H9 (cell line): ENCODE measurements around the gene NUCB2. TPM values are rescaled to one million over a fixed set of nuclear protein-coding genes. Genes with fewer than 3 reads are reported as not detected.

Source experiments
- DNase-seq: peaks from one replicate; pipeline ENCODE4 v3.0.0-alpha.2; 2017
- H2AFZ ChIP-seq: one replicate; pipeline ENCODE4 v1.6.1; 2013; ENCODE audit warnings: mild to moderate bottlenecking, low read length, control low read depth, moderate library complexity
- H2AK5ac ChIP-seq: 2 replicates; pipeline ENCODE4 v1.6.1; 2013; ENCODE audit warnings: low read length, control low read depth, mixed read lengths; ENCODE audit not compliant: insufficient read length
- H2BK120ac ChIP-seq: one replicate; pipeline ENCODE4 v1.6.1; 2013; ENCODE audit warnings: low read depth, mild to moderate bottlenecking, low read length, control low read depth, inconsistent platforms; ENCODE audit not compliant: poor library complexity, severe bottlenecking
- H2BK12ac ChIP-seq: 2 replicates; pipeline ENCODE4 v1.6.1; 2013; ENCODE audit warnings: low read length, control low read depth, mixed read lengths, low read depth; ENCODE audit not compliant: insufficient read length
- H2BK15ac ChIP-seq: 2 replicates; pipeline ENCODE4 v1.6.1; 2013; ENCODE audit warnings: low read depth, low read length, control low read depth
- H2BK20ac ChIP-seq: one replicate; pipeline ENCODE4 v1.6.1; 2013; ENCODE audit warnings: low read depth, mild to moderate bottlenecking, low read length, control low read depth, inconsistent platforms; ENCODE audit not compliant: poor library complexity, severe bottlenecking
- H2BK5ac ChIP-seq: 2 replicates; pipeline ENCODE4 v1.6.1; 2013; ENCODE audit warnings: low read length, control low read depth, mixed read lengths; ENCODE audit not compliant: insufficient read length
- H3K14ac ChIP-seq: 2 replicates; pipeline ENCODE4 v1.6.1; 2013; ENCODE audit warnings: low read length, control low read depth; ENCODE audit not compliant: insufficient read depth
- H3K18ac ChIP-seq: 2 replicates; pipeline ENCODE4 v1.6.1; 2013; ENCODE audit warnings: low read depth, mild to moderate bottlenecking, mixed read lengths, low read length, control low read depth; ENCODE audit not compliant: insufficient read length
- H3K23ac ChIP-seq: 2 replicates; pipeline ENCODE4 v1.6.1; 2013; ENCODE audit warnings: low read length, control low read depth, mixed read lengths, low read depth; ENCODE audit not compliant: insufficient read length
- H3K23me2 ChIP-seq: 2 replicates; pipeline ENCODE4 v1.6.1; 2013; ENCODE audit warnings: low read depth, mild to moderate bottlenecking, mixed read lengths, low read length, control low read depth; ENCODE audit not compliant: insufficient read length, poor library complexity, severe bottlenecking
- H3K27ac ChIP-seq: 2 replicates; pipeline ENCODE4 v1.5.1; 2013; ENCODE audit warnings: low read length, control low read depth, mixed read lengths, low read depth; ENCODE audit not compliant: insufficient read length
- H3K27me3 ChIP-seq: 2 replicates; pipeline ENCODE4 v1.6.1; 2013; ENCODE audit warnings: low read length, control low read depth, inconsistent platforms; ENCODE audit not compliant: insufficient read depth
- H3K4ac ChIP-seq: 2 replicates; pipeline ENCODE4 v1.6.1; 2013; ENCODE audit warnings: low read depth, mild to moderate bottlenecking, control low read depth, inconsistent platforms, low read length, moderate library complexity
- H3K4me1 ChIP-seq: 2 replicates; pipeline ENCODE4 v1.6.1; 2013; ENCODE audit warnings: low read length, control low read depth, inconsistent platforms; ENCODE audit not compliant: insufficient read depth
- H3K4me2 ChIP-seq: 2 replicates; pipeline ENCODE4 v1.6.1; 2013; ENCODE audit warnings: low read length, control low read depth, mixed read lengths; ENCODE audit not compliant: insufficient read length, insufficient read depth
- H3K56ac ChIP-seq: 2 replicates; pipeline ENCODE4 v1.6.1; 2013; ENCODE audit warnings: low read depth, mild to moderate bottlenecking, mixed read lengths, low read length, control low read depth; ENCODE audit not compliant: insufficient read length
- H3K79me1 ChIP-seq: 2 replicates; pipeline ENCODE4 v1.6.1; 2013; ENCODE audit warnings: low read depth, mild to moderate bottlenecking, moderate library complexity, low read length, control low read depth, inconsistent platforms; ENCODE audit not compliant: insufficient read depth, poor library complexity, severe bottlenecking
- H3K79me2 ChIP-seq: 2 replicates; pipeline ENCODE4 v1.6.1; 2013; ENCODE audit warnings: low read length, control low read depth, inconsistent platforms; ENCODE audit not compliant: insufficient read depth
- H3K9ac ChIP-seq: 2 replicates; pipeline ENCODE4 v1.6.1; 2013; ENCODE audit warnings: low read length, control low read depth, mixed read lengths; ENCODE audit not compliant: insufficient read length; ENCODE audit errors: extremely low read depth
- H3K9me3 ChIP-seq: one replicate; pipeline ENCODE4 v1.6.1; 2013; ENCODE audit warnings: low read depth, low read length, inconsistent platforms; ENCODE audit not compliant: control insufficient read depth
- H3T11ph ChIP-seq: one replicate; pipeline ENCODE4 v1.6.1; 2013; ENCODE audit warnings: mild to moderate bottlenecking, low read length, control low read depth, inconsistent platforms
- H4K20me1 ChIP-seq: one replicate; pipeline ENCODE4 v1.6.1; 2013; ENCODE audit not compliant: control insufficient read depth, insufficient read length, insufficient read depth
- H4K5ac ChIP-seq: 2 replicates; pipeline ENCODE4 v1.6.1; 2013; ENCODE audit warnings: low read depth, mild to moderate bottlenecking, mixed read lengths, low read length, control low read depth; ENCODE audit not compliant: insufficient read length
- H4K8ac ChIP-seq: replicated peaks from 2 replicates; pipeline ENCODE4 v1.6.1; 2013; ENCODE audit warnings: low read length, control low read depth, mixed read lengths, low read depth; ENCODE audit not compliant: insufficient read length
- H4K91ac ChIP-seq: 2 replicates; pipeline ENCODE4 v1.6.1; 2013; ENCODE audit warnings: low read depth, mild to moderate bottlenecking, moderate library complexity, mixed read lengths, low read length, control low read depth; ENCODE audit not compliant: insufficient read length
- H3K27ac Mint-ChIP-seq, 3 experiments: 2 replicates in 2 of 3; 3 replicates in 1 of 3; pipeline ENCODE4 v1.8.0; 2020 to 2021; ENCODE audit warnings: mixed read lengths in 3 of 3, mild to moderate bottlenecking in 1 of 3, moderate library complexity in 1 of 3
- H3K27me3 Mint-ChIP-seq: 2 replicates; pipeline ENCODE4 v1.8.0; 2021; ENCODE audit warnings: low read depth, mild to moderate bottlenecking, moderate library complexity, mixed read lengths
- H3K36me3 Mint-ChIP-seq, 3 experiments: 2 replicates in 2 of 3; 3 replicates in 1 of 3; pipeline ENCODE4 v1.8.0; 2020 to 2021; ENCODE audit warnings: low read depth in 3 of 3, mixed read lengths in 3 of 3; ENCODE audit not compliant: insufficient read depth in 1 of 3
- H3K4me1 Mint-ChIP-seq, 2 experiments: 2 replicates each; pipeline ENCODE4 v1.8.0; 2020; ENCODE audit warnings: mixed read lengths in 2 of 2
- H3K4me3 Mint-ChIP-seq, 2 experiments: 2 replicates in 1 of 2; 3 replicates in 1 of 2; pipeline ENCODE4 v1.8.0; 2020 to 2021; ENCODE audit warnings: mild to moderate bottlenecking in 2 of 2, mixed read lengths in 2 of 2, moderate library complexity in 1 of 2
- H3K9me3 Mint-ChIP-seq, 2 experiments: 2 replicates in 1 of 2; 3 replicates in 1 of 2; pipeline ENCODE4 v1.8.0; 2020; ENCODE audit warnings: mild to moderate bottlenecking in 2 of 2, mixed read lengths in 2 of 2, moderate library complexity in 1 of 2
- WGBS: extraction: QIAGEN DNeasy Blood & Tissue Kit; methylation state at CpG from one replicate; pipeline ENCODE4 v1.1.7; 2013; ENCODE audit warnings: missing lambda C conversion rate, low lambda C conversion rate, mixed read lengths; ENCODE audit not compliant: insufficient read length; ENCODE audit errors: extremely low coverage; 5-methylcytosine and 5-hydroxymethylcytosine counted together
- total RNA-seq: library from RNA; stranded (reverse); gene quantifications from 2 replicates; pipeline ENCODE4 v1.2.1, GENCODE V29; 2021
- TF ChIP-seq, protein P1 (sequence below): fragments of 200-600 bp; sonication (generic); conservative IDR thresholded peaks from 3 replicates; pipeline ENCODE4 v1.8.0; 2021; ENCODE audit warnings: antibody characterized with exemption, mild to moderate bottlenecking

The NUCB2 gene
- total RNA-seq, 1 experiment from 2014 or later: 29.1 TPM

DNA sequence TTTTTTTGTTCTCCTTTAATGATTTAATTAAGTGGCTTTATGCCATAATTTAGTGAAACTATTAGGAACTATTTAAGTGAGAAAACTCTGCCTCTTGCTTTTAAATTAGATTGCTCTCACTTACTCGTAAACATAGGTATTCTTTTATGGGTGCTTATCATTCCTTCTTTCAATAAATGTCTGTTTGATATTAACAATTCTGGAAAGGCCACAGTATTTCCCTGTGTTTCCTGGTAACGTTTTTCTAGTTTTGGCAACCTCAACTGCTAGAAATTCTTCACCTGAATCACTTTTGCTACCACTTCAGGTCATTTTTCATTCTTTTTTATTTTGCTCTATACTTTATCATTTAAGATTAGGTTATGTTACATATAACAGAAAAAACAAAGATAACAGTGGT lies 55.1 kb downstream of the NUCB2 start:
- Histone ChIP-seq H2AFZ (no peak overlapping the region), H3K27ac (no peak overlapping the region), H3K4me1 (no peaks in the 10 kb centered on the region), H4K8ac (no peak overlapping the region), H2BK120ac (no peak overlapping the region), H3K79me1 (no peaks in the 10 kb centered on the region), H3K9ac (no peak overlapping the region), H3K23ac (no peak overlapping the region), H3K4me2 (no peak overlapping the region), H4K91ac (no peak overlapping the region), H3T11ph (no peak overlapping the region), H3K27me3 (no peaks in the 10 kb centered on the region), H3K56ac (no peak overlapping the region), H2BK12ac (no peak overlapping the region), H3K9me3 (no peaks in the 10 kb centered on the region), H2BK20ac (no peak overlapping the region), H3K23me2 (no peaks in the 10 kb centered on the region), H3K79me2 (no peaks in the 10 kb centered on the region), H2AK5ac (no peak overlapping the region), H3K4ac (no peak overlapping the region), H3K14ac (no peak overlapping the region), H4K20me1 (no peaks in the 10 kb centered on the region), H4K5ac (no peak overlapping the region), H2BK15ac (no peak overlapping the region), H2BK5ac (no peak overlapping the region), H3K18ac (no peak overlapping the region)
- Mint-ChIP-seq H3K4me3 (no peak overlapping the region), H3K36me3 (no peaks in the 10 kb centered on the region), H3K4me1 (0 out of 4 replicates have a peak, but pooled peaks cover 0 to 3% of the 10 kb centered on the region in 2 experiments), H3K9me3 (no peaks in the 10 kb centered on the region), H3K27me3 (no peaks in the 10 kb centered on the region), H3K27ac (no peak overlapping the region)
- TF ChIP-seq, protein P1, sequence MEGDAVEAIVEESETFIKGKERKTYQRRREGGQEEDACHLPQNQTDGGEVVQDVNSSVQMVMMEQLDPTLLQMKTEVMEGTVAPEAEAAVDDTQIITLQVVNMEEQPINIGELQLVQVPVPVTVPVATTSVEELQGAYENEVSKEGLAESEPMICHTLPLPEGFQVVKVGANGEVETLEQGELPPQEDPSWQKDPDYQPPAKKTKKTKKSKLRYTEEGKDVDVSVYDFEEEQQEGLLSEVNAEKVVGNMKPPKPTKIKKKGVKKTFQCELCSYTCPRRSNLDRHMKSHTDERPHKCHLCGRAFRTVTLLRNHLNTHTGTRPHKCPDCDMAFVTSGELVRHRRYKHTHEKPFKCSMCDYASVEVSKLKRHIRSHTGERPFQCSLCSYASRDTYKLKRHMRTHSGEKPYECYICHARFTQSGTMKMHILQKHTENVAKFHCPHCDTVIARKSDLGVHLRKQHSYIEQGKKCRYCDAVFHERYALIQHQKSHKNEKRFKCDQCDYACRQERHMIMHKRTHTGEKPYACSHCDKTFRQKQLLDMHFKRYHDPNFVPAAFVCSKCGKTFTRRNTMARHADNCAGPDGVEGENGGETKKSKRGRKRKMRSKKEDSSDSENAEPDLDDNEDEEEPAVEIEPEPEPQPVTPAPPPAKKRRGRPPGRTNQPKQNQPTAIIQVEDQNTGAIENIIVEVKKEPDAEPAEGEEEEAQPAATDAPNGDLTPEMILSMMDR: no peak
- no CpG with 5 or more reads among the region's 2 CpGs for WGBS
- no peak for DNase-seq
